ENCODE measurements around the gene PEX11A.

Gene PEX11A

DNA sequence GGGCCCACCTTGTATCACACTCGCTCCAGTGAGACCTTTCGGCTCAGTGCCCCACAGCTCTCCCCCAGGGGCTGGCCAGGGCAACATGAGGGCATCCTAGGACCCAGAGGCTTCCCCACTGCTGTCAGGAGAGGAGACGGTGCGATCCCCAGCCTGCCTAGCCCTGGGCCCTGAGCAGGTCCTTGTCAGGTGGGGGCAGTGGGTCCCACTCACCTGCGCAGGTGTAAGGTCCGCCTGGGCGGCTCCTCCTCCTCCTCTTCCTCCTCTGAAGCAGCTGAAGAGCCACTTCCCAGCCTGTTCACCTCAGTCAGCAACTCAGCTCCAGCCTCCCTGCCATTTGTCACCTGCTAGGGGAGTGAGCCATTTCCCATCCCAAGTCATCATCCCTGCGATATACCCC, 44.9 kb downstream of the PEX11A start:
- no peak for DNase-seq (ENCODE audit: low read depth)
- H3K4me3 ChIP-seq (ENCODE audit: low read depth, low read length): no peak overlapping the region
- TF ChIP-seq, protein P1, sequence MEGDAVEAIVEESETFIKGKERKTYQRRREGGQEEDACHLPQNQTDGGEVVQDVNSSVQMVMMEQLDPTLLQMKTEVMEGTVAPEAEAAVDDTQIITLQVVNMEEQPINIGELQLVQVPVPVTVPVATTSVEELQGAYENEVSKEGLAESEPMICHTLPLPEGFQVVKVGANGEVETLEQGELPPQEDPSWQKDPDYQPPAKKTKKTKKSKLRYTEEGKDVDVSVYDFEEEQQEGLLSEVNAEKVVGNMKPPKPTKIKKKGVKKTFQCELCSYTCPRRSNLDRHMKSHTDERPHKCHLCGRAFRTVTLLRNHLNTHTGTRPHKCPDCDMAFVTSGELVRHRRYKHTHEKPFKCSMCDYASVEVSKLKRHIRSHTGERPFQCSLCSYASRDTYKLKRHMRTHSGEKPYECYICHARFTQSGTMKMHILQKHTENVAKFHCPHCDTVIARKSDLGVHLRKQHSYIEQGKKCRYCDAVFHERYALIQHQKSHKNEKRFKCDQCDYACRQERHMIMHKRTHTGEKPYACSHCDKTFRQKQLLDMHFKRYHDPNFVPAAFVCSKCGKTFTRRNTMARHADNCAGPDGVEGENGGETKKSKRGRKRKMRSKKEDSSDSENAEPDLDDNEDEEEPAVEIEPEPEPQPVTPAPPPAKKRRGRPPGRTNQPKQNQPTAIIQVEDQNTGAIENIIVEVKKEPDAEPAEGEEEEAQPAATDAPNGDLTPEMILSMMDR (conservative IDR thresholded peaks at IDR 0.05; ENCODE audit: low read depth, low read length): no peak

DNA sequence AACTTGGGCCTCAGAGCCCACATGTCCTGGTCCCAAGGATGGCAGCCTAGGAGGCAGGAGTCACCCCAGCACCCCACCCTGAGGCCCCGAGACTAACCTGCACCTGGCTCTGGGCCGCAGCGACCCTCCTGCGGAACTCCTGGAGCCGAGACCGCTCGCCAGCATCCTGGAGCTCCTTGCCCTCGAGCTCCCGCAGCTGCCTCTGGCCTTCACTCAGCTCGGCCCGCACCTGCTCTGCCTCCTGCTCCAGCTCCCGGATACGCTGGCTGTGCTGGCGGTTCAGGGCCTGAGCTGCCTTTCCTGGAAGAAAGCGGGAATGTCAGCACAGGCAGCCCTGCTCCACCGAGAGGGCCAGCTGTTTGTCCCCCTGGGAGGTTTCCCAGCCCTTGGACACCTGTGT, 48.4 kb downstream of the PEX11A start:
- no peak for DNase-seq (ENCODE audit: low read depth)
- TF ChIP-seq, protein P1 (conservative IDR thresholded peaks at IDR 0.05; ENCODE audit: low read depth, low read length): no peak
- H3K4me3 ChIP-seq (ENCODE audit: low read depth, low read length): no peak overlapping the region

DNA sequence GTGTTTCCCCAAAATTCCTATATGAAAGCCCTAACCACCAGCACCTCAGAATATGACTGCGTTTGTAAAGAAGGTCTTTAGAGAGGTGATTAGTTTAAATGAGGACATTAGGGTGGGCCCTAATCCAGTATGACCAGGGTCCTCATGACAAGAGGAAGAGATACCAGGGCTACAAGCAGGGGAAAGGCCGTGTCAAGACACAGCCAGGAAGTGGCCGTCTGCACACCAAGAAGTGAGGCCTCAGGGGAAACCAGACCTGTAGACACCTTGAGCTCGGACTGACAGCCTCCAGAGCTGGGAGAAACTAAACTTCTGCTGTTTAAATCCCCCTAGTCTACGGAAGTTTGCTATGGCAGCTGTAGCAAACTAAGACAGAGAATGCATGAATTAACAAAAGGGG, 49.5 kb downstream of the PEX11A start:
- DNase-seq (ENCODE audit: low read depth): no peak
- no peak overlapping the region for H3K4me3 ChIP-seq (ENCODE audit: low read depth, low read length)
- TF ChIP-seq, protein P1 (conservative IDR thresholded peaks at IDR 0.05; ENCODE audit: low read depth, low read length): no peak

DNA sequence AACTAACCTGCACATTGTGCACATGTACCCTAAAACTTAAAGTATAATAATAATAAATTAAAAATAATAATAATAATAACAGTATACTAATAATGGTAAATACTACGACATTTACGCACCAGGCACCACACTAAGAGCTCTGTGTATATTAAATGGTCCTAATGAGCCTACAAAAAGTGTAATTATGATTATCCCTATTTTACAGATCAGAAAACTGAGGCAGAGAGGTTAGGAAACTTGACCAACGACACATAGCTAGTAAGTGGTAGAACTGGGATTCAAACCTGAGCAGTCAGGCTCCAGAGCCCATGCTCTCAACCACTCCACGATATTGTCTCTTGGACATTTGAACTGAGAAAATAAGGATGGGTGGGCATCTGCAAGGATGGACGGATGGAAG, 50.3 kb downstream of the PEX11A start:
- no peak for DNase-seq (ENCODE audit: low read depth)
- TF ChIP-seq, protein P1 (conservative IDR thresholded peaks at IDR 0.05; ENCODE audit: low read depth, low read length): no peak
- no peak overlapping the region for H3K4me3 ChIP-seq (ENCODE audit: low read depth, low read length)

DNA sequence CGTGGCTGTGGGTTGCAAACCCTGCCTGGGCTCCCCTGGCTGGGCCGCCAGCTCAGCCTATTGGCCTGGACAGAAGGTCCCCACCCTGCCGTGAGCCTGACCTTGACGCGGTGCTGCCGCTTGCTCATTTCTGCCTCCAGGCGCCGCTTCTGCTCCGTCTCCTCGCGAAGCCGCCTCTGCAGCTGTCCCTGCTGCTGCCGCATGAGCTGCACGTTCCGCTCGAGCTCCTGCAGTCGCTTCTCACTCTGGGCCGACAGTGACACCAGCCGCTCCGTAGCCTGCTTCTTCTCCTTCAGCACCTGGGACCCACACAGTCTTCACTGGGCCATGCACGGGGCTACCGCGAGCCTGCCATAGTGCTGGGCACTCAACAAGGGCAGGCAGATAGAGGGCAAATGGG, 57.0 kb downstream of the PEX11A start:
- no peak for DNase-seq (ENCODE audit: low read depth)
- no peak overlapping the region for H3K4me3 ChIP-seq (ENCODE audit: low read depth, low read length)

DNA sequence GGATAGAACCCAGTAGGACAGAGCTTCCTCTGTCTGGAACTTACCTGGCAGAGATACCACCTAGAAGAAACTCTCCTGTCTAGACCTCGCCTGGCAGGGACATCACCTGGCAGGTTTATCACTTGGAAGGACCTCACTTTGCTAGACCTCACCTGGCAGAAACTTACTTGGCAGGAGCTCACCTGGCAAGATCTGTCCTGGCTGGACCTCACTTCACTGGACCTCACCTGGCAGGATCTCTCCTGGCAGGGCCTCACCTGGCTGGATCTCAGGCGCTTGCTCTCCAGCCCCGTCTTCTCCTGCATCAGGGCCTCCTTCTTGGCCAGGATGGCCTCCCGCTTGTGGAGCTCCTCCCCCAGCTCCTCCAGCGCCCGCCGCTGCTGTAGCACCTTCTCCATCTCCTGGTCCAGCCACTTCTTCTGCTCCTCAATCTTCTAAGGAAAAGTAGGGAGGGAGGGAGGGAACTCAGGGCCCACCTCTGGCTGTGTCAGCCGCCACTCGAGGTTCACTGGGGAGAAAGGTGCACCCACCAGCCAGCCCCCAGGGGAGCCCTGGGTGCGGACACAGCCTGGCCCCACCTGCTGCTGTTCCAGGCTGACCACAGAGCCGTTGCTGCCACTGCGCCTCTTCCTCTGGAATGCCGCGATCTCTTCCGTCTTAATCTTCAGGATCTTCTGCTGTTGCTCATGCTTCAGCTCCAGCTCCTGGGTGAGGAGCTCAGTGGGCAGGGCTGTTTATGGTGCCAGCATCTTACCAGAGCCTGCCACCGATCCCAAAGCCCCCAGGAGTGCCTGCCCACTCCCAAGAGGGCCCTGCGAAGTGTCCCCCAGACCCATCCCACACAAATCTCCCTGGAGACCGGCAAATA, 57.8 kb downstream of the PEX11A start:
- DNase-seq (ENCODE audit: low read depth): no peak
- TF ChIP-seq, protein P1 (conservative IDR thresholded peaks at IDR 0.05; ENCODE audit: low read depth, low read length): no peak
- H3K4me3 ChIP-seq (ENCODE audit: low read depth, low read length): no peak overlapping the region

More for the DNA sequence above, 57.0 kb downstream of the PEX11A start:
- TF ChIP-seq, protein P1 (conservative IDR thresholded peaks at IDR 0.05; ENCODE audit: low read depth, low read length): no peak

DNA sequence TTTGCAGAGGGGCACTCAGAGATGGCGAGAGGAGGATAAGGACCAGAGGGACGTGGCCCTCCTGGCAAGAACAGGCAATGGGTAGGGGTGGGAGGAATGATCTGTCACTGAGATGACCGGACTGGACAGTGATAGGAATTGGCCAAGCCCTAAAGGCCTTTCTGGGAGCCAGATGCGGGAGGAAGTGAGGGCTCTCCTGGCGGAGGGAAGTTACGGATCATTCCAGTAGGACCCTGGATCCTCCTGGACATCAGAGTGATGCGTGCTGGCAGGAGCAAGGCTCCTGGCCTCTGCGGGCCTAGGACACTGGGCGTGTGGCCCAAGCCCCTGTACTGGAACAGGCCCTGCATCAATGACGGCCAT, 58.7 kb downstream of the PEX11A start:
- DNase-seq (ENCODE audit: low read depth): no peak
- no peak overlapping the region for H3K4me3 ChIP-seq (ENCODE audit: low read depth, low read length)
- TF ChIP-seq, protein P1 (conservative IDR thresholded peaks at IDR 0.05; ENCODE audit: low read depth, low read length): no peak
